Kidney tubule cell (primary cell): ENCODE results near the gene GALNT14.

Experiments used
- DNase-seq: peaks from one replicate; pipeline ENCODE4 v3.0.0-alpha.2; 2018; ENCODE audit warnings: low spot score

Gene GALNT14

DNA sequence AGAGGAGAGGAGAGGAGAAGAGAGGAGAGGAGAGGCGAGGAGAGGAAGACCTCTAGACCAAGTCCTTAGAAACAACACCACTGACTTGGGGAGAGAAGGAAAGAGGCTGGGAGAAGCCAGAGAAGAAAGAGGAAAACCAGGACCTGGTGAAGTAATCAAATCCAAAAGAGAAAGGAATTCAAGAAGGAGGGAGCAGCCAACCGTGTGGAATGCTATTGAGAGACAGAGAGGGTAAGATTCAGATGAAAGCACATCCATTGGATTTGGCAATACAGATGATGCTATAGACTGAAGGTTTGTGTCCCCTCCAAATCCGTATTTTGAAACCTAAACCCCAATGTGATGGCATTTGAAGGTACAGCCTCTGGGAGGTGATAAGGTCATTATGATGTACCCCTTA, 50.7 kb downstream of the GALNT14 start:
- DNase-seq: peak; percentile 74

DNA sequence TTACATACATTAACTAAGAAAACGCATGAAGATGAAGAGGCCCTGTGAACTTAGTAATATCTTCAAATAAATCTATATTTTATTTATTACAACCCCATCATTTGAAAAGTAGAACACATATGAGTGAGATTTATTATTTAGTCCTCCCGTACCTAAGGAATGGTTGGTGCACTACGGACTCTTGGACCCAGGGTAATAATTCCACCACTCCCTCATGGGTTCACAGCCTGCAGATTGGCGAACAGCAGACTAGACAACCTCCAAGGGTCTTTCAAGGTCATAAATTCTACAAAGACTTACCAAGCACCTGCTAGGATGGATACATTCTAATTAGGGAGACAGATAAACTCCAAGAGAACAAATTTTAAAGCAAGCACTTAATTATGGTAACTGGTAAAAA, 51.6 kb downstream of the GALNT14 start:
- no peak for DNase-seq

DNA sequence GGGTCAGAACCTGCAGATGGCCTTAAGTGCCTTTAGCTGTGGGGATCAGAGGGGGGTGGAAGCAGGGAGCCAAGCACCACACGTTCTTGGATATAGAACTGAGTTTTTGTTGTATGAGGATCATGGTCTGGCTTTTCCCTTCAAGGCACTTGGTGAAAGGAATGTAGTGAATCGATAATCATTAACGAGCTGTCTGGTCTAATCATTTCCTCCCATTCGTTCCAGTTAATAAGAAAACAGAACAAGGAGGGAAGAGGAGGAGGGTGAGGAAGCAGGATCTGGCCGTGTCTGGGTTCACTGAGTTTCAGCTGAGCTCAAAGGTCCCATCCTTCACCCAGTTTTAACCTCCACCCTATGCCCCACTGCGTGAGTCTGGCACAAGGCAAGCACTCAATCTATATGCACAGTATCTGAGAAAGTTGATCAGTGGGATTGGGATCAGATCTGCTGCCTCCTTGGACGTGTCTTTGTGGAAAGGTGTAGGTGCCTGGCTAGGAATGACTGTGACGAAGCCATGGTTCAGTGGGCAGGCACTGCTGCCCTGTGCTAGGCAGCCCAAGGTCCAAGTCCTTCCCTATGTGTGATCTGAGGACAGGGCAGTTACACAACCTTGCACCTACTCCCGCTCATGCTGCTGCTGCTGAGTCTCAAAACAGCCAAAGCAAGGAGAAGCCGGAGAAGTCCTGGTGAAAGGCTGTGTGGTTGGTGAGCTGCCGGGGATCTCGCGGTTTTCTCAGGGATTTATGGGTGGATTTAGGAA, 54.8 kb downstream of the GALNT14 start:
- DNase-seq: peak; percentile 95

- DNase-seq: peak; percentile 42
Observed at GRCh38 chr2:31082002-31082401, 56.2 kb downstream of the GALNT14 start.

GRCh38 chr2:31081492-31081891, 56.7 kb downstream of the GALNT14 start:
- no peak for DNase-seq

- no peak for DNase-seq
Observed at GRCh38 chr2:31080361-31080760, 57.9 kb downstream of the GALNT14 start.

GRCh38 chr2:31079665-31080064, 58.6 kb downstream of the GALNT14 start:
- no peak for DNase-seq

- DNase-seq: peak; percentile 43
Observed at GRCh38 chr2:31078579-31079105, 59.6 kb downstream of the GALNT14 start.

- no peak for DNase-seq
Observed at GRCh38 chr2:31078011-31078410, 60.2 kb downstream of the GALNT14 start.

GRCh38 chr2:31075941-31076590, 62.2 kb downstream of the GALNT14 start:
- peak; percentile 96 for DNase-seq

GRCh38 chr2:31075431-31075830, 62.8 kb downstream of the GALNT14 start:
- DNase-seq: no peak

DNA sequence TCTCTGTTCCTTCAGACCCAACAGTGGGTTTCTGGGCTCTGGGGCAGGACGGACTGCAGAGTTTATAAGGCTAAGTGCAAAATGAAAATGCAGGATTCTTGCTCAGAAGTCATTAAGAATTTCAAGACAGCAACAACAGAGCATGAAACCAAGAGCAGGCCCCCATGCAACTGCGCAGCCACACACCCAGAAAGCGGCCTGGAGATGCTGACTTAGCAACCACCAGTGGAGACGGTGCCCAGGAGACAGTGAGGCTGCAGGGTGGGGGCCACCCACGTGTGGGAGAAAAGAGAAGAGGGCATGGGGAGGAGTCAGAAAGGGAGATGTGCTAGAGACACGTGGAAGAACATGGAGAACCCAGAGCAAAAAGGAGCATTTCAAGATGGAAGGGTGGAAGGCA, 66.5 kb downstream of the GALNT14 start:
- no peak for DNase-seq

- peak; percentile 59 for DNase-seq
Observed at GRCh38 chr2:31070339-31071125, 67.7 kb downstream of the GALNT14 start.

DNA sequence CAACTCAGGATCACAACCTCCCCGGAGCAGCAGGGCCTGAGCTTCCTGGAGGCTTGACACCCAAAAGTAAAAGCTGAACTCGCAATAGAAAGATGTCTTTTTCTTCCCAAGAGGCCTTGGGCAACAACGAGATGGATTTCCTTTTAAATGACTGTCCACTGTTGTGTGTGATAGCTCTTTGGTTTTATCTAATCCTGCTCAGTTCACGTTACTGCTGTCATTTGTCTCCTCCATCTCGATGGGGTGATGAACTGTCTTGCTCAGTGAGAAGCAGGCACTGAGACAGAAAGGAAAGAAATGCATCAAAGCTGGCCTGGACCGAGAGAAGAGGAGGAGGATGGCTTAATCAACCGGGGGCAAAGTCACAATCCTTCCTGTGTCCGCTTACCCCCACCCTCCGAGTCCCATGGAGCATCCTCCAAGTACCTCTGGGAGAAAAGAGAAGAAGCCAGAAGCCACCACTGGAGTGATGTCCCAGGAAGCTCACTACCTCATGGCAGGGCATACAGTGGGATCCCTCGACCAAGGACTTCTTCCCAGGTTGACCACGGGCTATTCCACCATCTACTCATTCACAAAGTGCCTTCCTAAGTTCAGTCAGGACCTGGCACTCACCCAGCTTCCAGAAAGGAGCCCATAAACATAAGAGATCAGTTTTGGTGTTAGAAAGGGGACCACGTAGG, 68.5 kb downstream of the GALNT14 start:
- DNase-seq: no peak

DNA sequence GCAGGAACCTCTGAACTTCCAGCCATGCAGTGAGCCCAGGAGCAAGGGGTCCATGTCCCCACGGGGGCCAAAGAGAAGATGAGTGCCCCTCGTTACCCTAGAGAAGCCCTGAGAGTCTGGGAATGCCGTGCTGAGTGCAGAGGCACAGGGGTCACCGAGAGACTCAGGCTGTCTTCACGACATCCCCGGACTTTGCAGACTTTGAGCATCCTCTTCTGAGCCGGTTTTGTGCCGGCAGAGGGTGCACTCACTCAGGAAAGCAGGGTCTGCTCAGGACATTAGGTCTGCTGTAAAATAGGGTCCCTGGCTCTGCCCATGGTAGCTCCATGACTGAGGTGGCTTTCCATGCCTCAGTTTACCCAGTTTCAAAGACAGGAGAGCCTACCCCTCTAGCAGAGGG, 71.0 kb downstream of the GALNT14 start:
- no peak for DNase-seq

- DNase-seq: no peak
Observed at GRCh38 chr2:31066551-31066950, 71.7 kb downstream of the GALNT14 start.

- DNase-seq: peak; percentile 65
Observed at GRCh38 chr2:31066086-31066485, 72.2 kb downstream of the GALNT14 start.

DNA sequence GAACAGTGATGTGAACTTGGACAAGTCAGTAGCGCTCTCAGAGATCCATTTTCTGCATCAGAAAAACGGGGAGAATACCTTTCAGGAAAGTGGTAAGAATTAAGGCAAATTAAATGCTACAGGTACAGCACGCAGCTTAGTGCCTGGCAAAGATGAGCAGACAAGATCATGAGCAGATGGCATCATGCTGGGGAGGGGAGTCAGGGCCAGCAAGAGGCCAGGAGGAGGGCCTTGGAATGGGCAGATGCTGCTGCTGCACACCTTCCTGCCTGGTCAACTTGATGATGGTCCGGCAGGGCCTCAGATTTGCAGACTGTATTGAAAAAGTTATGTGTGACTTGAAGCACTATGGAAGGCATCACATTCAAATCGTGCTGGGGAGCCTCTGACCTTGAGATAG, 72.9 kb downstream of the GALNT14 start:
- no peak for DNase-seq

- peak; percentile 72 for DNase-seq
Observed at GRCh38 chr2:31060397-31060796, 77.8 kb downstream of the GALNT14 start.

GRCh38 chr2:31058096-31059035, 79.9 kb downstream of the GALNT14 start:
- DNase-seq: no peak

GRCh38 chr2:31057691-31058090, 80.5 kb downstream of the GALNT14 start:
- DNase-seq: no peak
